Fibroblast of skin of right biceps (primary cell): ENCODE data around the gene TPTE2.
"Not testable (repeated sequence)": the region's sequence is repeated elsewhere in the genome, so short reads cannot be mapped to it uniquely, and the experiment has no call there.

ENCODE experiments used
- DNase-seq: peaks from one replicate; pipeline ENCODE4 v3.0.0-alpha.2; 2013

TPTE2 gene

GRCh38 chr13:19561585-19561984 is 253 bp upstream of the TPTE2 start:
- no peak for DNase-seq

- DNase-seq: not testable (repeated sequence)
Observed at GRCh38 chr13:19560672-19561071, 660 bp downstream of the TPTE2 start.

DNA sequence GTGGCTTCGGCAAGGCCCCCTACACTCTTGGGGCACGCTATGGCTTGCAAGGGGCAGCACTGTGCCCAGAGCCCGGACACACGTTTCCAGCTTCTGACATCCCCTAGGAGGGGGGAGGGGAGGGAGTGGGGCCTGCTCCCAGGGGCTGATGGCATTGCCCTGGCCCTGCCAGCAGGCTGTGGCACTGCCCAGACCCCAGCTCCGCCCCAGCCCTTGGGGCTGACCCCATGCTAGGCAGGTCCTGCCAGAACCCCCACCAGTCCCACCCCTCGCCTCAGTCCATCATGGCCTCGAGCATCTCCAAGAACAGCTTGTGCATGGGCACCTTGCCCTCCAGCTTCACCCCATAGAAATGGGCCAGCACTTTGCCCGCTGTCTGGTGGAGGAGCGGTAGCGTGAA is 1.6 kb downstream of the TPTE2 start:
- DNase-seq: not testable (repeated sequence)

DNA sequence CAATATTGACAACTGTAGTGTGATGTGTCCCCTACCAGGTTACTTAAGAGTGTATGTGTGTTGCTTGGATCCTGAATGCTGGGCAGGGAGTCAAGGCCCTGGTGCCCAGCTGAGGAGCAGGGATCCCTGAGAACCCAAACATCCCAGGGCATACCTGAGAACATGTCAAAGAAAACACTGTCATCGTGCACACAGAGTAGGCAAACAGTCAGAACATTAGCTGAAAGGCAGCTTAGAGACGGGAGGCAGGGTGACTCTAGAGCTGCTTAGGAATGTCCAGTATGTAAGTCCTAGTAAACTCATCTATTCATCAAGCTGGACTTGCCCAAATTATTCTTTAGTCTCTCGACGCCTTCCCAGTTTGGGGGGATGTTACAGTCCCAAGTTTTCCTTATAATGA is 4.0 kb downstream of the TPTE2 start:
- not testable (repeated sequence) for DNase-seq

- not testable (repeated sequence) for DNase-seq
Observed at GRCh38 chr13:19549245-19549644, 12.1 kb downstream of the TPTE2 start.

DNA sequence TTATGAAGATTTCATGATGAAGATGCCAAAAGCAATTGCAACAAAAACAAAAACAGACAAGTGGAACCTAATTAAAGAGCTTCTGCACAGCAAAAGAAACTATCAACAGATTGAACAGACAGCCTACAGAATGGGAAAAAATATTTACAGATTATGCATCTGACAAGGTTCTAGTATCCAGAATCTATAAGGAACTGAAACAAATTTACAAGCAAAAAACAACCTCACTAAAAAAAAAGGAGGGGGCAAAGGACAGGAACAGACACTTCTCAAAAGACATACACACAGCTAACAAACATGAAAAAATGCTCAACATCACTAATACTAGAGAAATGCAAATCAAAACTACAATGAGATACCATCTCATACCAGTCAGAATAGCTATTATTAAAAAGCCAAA is 35.7 kb downstream of the TPTE2 start:
- not testable (repeated sequence) for DNase-seq

- no peak for DNase-seq
Observed at GRCh38 chr13:19519049-19519448, 42.3 kb downstream of the TPTE2 start.

GRCh38 chr13:19507623-19508022 is 53.7 kb downstream of the TPTE2 start:
- DNase-seq: not testable (repeated sequence)

- DNase-seq: not testable (repeated sequence)
Observed at GRCh38 chr13:19460126-19460525, 101.2 kb downstream of the TPTE2 start.

DNA sequence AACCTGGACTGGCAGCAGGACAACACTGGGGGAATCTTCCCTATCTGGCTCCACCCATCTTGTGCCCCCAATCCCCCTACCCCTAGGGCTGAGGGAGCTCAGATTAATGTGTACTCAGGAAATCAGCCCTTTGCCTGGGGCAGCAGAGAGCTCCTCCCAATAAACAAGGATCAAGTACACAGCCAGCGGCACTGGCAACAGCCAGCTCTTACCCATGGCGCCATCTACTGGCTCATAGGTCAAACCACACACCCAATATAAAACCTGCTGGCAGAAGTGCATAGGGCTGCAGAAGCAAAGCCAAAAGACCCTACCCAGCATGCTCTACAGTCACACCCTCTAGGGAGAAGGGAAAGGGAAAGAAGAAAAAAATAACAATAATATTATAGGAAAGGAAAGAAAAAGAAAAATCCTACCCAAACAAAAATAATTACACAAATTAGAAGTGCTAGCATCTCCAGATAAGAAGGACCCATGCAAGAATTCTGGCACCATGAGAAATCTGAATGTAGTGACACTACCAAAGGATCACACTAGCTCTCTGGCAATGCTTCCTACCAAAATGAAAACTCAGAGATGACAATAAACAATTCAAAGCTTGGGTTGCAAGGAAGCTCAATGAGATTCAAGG is 122.2 kb downstream of the TPTE2 start:
- DNase-seq: not testable (repeated sequence)

GRCh38 chr13:19437780-19438179 is 123.6 kb downstream of the TPTE2 start:
- DNase-seq: not testable (repeated sequence)

GRCh38 chr13:19422236-19422635 is 139.1 kb downstream of the TPTE2 start:
- DNase-seq: not testable (repeated sequence)

- DNase-seq: not testable (repeated sequence)
Observed at GRCh38 chr13:19412494-19412893, 148.8 kb downstream of the TPTE2 start.

DNA sequence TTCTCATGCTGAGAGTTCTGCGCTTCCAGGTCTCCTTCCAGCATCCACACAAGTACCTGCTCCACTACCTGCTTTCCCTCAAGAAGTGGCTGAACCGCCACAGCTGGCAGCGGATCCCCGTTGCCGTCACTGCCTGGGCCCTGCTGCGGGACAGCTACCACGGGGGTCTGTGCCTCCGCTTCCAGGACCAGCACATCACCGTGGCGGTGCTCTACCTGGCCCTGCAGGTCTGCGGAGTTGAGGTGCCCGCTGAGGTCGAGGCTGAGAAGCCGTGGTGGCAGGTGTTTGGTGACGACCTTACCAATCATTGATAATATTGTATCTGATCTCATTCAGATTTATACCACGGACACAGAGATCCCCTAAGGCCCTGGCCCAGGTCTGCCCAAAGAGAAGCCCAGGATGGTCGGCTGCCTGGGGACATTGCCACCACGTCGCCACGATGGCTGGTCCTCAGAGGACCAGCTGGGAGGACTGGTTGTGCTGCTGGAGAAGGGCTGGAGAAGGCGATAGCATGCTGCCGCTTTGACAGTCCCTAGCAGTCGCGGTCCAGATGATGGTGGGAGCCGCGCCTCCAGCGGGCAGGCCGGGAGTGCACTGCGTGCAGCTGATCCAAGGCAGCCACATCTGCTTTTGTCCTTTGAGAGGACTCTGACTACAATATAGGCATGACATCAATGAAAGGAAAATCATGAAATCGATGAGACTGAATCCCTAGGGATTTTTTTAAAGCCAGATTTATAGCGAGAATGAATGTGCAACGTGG is 178.4 kb downstream of the TPTE2 start:
- not testable (repeated sequence) for DNase-seq

DNA sequence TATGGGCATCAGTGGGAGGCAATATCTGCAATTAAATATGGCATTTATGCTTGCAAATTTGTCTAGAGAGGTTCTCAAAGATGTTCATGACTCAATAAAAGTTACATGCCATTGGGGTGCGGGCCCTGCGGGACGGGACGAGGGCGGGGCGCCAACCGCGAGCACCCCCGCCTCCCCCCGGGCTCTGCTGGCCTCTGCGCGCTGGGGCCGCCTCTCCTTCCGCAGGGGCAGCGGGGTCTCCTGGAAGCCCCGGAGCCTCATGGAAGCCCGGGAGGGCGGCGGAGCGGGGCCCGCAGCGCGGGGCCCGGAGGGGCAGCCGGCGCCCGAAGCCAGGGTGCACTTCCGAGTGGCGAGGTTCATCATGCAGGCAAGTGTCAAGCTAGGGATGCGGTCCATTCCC is 179.2 kb downstream of the TPTE2 start:
- no peak for DNase-seq
